BJ (cell line): Measurements from ENCODE around the gene CWC25. TPM values are rescaled to one million over a fixed set of nuclear protein-coding genes. Genes with fewer than 3 reads are reported as not detected.
"Not testable (repeated sequence)": the region's sequence is repeated elsewhere in the genome, so short reads cannot be mapped to it uniquely, and the experiment has no call there.

Experiments used
- CTCF ChIA-PET: fragments of 350-600 bp; formaldehyde crosslinking; extraction: SDS; loops from one replicate; lab custom pipeline; 2021; ENCODE audit warnings: antibody characterized with exemption, inconsistent platforms; lab: Yijun Ruan, JAX
- POLR2A ChIA-PET: fragments of 300-600 bp; sonication (Branson Sonifier 250); formaldehyde crosslinking; extraction: SDS; loops from one replicate; lab custom pipeline; 2021; ENCODE audit warnings: antibody characterized with exemption; lab: Charles Lee
- DNase-seq: peaks from one replicate; pipeline ENCODE4 v3.0.0-alpha.2; 2011; ENCODE audit warnings: low read depth
- H3K27me3 ChIP-seq: 2 replicates; pipeline ENCODE4 v1.6.0; 2011; ENCODE audit warnings: low read length; ENCODE audit not compliant: control insufficient read depth, insufficient read depth
- H3K36me3 ChIP-seq: 2 replicates; pipeline ENCODE4 v1.5.1; 2011; ENCODE audit warnings: low read length; ENCODE audit not compliant: control insufficient read depth, insufficient read depth
- H3K4me3 ChIP-seq: 2 replicates; pipeline ENCODE4 v1.5.1; 2011; ENCODE audit warnings: low read depth, mild to moderate bottlenecking, control low read depth, low read length
- CTCF ChIP-seq: IDR thresholded peaks from 2 replicates; pipeline ENCODE4 v1.5.1; 2011; ENCODE audit warnings: low read depth, mild to moderate bottlenecking, control low read depth, inconsistent platforms, low read length, moderate library complexity; ENCODE audit not compliant: insufficient read depth
- polyA plus RNA-seq: library from polyadenylated mRNA; depleted of rRNA; stranded (reverse); fragments of >200 nt; gene quantifications from 2 replicates; pipeline ENCODE4 v1.2.3, GENCODE V29; 2011

CWC25 gene
- polyA plus RNA-seq, 1 experiment = 14.5 TPM

GRCh38 chr17:38791162-38791561 is 34.0 kb downstream of the CWC25 start:
- no peak for TF ChIP-seq CTCF
- Histone ChIP-seq H3K27me3 (no peaks in the 10 kb centered on the region), H3K36me3 (peaks cover 8% of the 10 kb centered on the region), H3K4me3 (no peak overlapping the region)
- POLR2A ChIA-PET = no interaction called here
- CTCF ChIA-PET = no interaction called here
- no peak for DNase-seq

- peaks cover 11% of the 10 kb centered on the region for H3K36me3 ChIP-seq
- POLR2A ChIA-PET, CTCF ChIA-PET, DNase-seq, H3K4me3 ChIP-seq, H3K27me3 ChIP-seq: not testable (repeated sequence)
Measured at GRCh38 chr17:38790148-38790707, 34.9 kb downstream of the CWC25 start.

- no peak for TF ChIP-seq CTCF
- DNase-seq = no peak
- ChIA-PET CTCF (interaction anchor here (0.9 kb wide), 1 partner anchor 8 kb away, joined by 3 read pairs; no protein-coding TSS in a partner anchor), POLR2A (no interaction called here)
- Histone ChIP-seq H3K27me3 (no peaks in the 10 kb centered on the region), H3K4me3 (no peak overlapping the region), H3K36me3 (peaks cover 13% of the 10 kb centered on the region)
Measured at GRCh38 chr17:38789185-38789584, 35.9 kb downstream of the CWC25 start.

DNA sequence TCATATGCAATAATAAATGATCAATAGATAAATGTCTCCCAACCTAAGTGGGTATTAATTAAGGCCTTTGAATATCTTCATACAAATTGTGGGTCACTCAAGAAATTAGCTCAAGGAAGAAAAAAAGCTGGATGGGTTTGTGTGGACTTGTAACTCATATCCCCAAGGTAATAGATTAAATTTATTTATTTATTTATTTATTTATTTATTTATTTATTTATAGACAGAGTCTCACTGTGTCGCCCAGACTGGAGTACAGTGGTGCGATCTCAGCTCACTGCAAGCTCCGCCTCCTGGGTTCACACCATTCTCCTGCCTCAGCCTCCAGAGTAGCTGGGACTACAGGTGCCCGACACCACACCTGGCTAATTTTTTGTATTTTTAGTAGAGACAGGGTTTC is 37.1 kb downstream of the CWC25 start:
- H3K36me3 ChIP-seq = peaks cover 18% of the 10 kb centered on the region
- H3K4me3 ChIP-seq, POLR2A ChIA-PET, H3K27me3 ChIP-seq, DNase-seq: not testable (repeated sequence)
- CTCF ChIA-PET = interaction anchor here (0.8 kb wide), 1 partner anchor 20 kb away, joined by 4 read pairs; no protein-coding TSS in a partner anchor

- H3K4me3 ChIP-seq = no peak overlapping the region
- ChIA-PET CTCF (interaction anchor here (0.6 to 1.2 kb wide), 2 partner anchors 11 to 16 kb away, joined by 3 to 4 read pairs; no protein-coding TSS in a partner anchor), POLR2A (no interaction called here)
- peaks cover 24% of the 10 kb centered on the region for H3K36me3 ChIP-seq
- DNase-seq = no peak
- H3K27me3 ChIP-seq = no peaks in the 10 kb centered on the region
- TF ChIP-seq CTCF = no peak
Measured at GRCh38 chr17:38786372-38786771, 38.7 kb downstream of the CWC25 start.

DNA sequence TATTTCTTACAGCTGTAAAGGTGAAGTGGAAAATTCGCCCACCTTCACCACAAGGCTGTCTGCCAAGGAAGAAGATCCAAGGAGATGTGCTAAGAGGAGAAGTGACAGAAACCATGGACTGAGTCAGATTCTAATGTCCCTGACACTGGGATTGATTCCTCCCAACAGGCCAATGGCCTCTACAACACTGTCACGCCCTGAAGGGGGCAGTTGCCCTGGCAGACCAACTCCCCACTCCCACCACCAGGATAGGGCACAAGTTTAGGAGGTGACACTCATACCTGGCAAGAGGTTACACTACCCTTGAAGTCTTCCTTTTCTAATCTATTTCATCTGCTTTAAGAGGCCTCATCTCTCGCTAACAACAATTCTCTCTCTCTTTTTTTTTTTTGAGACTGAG is 41.9 kb downstream of the CWC25 start:
- no peak for TF ChIP-seq CTCF
- peaks cover 44% of the 10 kb centered on the region for H3K36me3 ChIP-seq

More for the DNA sequence above, 41.9 kb downstream of the CWC25 start:
- no peak overlapping the region for H3K4me3 ChIP-seq
- CTCF ChIA-PET = no interaction called here
- POLR2A ChIA-PET = no interaction called here
- no peaks in the 10 kb centered on the region for H3K27me3 ChIP-seq
- no peak for DNase-seq
